Body of pancreas (tissue), 4 donors: ENCODE data around the gene WASF3.

ENCODE experiments used
- CTCF ChIP-seq, 7 experiments: fragments of 450-650 bp in 4 of 7; fragments of 200-600 bp in 3 of 7; sonication (generic) in 3 of 7; IDR thresholded peaks; one replicate each; pipeline ENCODE4 v1.5.1; 2016 to 2019; ENCODE audit warnings: antibody characterized with exemption in 7 of 7
- POLR2A ChIP-seq, 3 donors: fragments of 450-650 bp; IDR thresholded peaks; one replicate each; pipeline ENCODE4 v1.6.1; 2016; ENCODE audit warnings: antibody characterized with exemption in 3 of 3, mild to moderate bottlenecking in 2 of 3

GRCh38 chr13:26562512-26562890 is 5.0 kb downstream of the WASF3 start:
- TF ChIP-seq CTCF (IDR thresholded peaks at IDR 0.05) = no peak
- TF ChIP-seq POLR2A (IDR thresholded peaks at IDR 0.05) = no peak
